Right renal pelvis (tissue), 4 donors: ENCODE results near the gene HNRNPL. TPM values are rescaled to one million over a fixed set of nuclear protein-coding genes. Genes with fewer than 3 reads are reported as not detected.
A peak's percentile ranks its signal among the peaks of the same experiment; 100 is the strongest.
"Not testable (repeated sequence)": the region's sequence is repeated elsewhere in the genome, so short reads cannot be mapped to it uniquely, and the experiment has no call there.

Source experiments
- DNase-seq, 4 donors: peaks; one replicate each; pipeline ENCODE4 v3.0.0-alpha.2; 2013; ENCODE audit warnings: low read depth in 4 of 4, low spot score in 3 of 4, missing footprints in 1 of 4
- polyA plus RNA-seq, 4 donors: library from polyadenylated mRNA; unstranded; fragments of 120-200 nt; gene quantifications; one replicate each; pipeline ENCODE4 v1.2.1, GENCODE V29; 2013; ENCODE audit not compliant: insufficient read length in 4 of 4

The HNRNPL gene
- polyA plus RNA-seq, 4 donors = 471 to 524 (median 503) TPM

DNA sequence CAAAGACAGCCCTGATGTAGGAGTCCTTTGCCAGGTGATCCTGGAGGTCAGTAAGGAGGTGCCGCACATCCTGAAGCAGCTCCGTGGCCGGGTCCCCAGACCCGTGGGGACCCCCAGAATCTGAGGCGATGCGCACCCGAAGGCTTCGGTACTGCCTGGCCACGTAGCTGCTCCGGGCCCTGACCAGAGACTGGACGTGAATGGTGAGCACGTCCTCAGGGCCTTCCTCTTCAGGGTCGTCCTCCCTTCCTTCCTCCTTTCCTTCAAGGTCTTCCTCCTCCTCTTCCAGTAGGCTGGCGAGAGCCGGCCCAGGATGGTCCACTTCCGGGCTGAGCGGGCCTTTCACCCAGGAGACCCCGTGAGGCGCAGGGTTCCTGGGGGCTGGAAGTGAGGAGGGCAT, 20.8 kb upstream of the HNRNPL start:
- no peak for DNase-seq

GRCh38 chr19:38869836-38870607, 20.2 kb upstream of the HNRNPL start:
- peak in 1 of 4 donors; percentile 59 for DNase-seq

DNA sequence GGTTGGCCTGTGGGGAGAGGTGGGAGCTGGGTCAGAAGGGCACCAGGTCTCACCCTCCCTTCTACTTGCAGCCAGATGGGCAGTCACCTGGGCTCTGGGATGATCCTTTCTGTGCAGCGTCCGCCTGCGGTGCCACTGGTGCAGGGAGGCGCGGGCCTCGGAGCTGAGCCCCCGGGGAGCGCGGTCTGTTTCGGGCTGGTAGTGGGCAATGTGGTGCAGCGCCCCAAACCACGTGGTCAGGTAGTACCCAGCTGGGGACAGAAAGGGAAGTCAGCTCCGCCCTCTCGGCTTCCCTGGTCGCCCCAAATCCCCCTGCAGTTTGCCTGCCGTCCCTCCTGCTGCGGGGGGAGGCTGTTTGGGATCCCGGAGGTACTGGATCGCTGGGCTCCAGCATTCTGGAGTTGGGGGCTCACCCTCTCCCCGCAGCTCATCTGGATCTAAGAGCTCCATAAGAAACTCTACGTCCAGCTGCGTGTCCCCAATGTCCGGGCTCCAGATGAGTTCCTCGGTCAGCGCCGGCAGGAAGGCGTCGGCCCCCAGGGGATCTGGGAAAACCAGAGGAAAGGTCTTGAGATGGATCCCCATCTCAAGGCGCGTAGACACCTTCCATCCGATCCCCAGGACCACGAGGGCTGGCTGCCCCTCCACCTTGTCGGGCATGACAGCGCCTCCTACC, 19.5 kb upstream of the HNRNPL start:
- no peak for DNase-seq

GRCh38 chr19:38868551-38868950, 18.8 kb upstream of the HNRNPL start:
- no peak for DNase-seq

DNA sequence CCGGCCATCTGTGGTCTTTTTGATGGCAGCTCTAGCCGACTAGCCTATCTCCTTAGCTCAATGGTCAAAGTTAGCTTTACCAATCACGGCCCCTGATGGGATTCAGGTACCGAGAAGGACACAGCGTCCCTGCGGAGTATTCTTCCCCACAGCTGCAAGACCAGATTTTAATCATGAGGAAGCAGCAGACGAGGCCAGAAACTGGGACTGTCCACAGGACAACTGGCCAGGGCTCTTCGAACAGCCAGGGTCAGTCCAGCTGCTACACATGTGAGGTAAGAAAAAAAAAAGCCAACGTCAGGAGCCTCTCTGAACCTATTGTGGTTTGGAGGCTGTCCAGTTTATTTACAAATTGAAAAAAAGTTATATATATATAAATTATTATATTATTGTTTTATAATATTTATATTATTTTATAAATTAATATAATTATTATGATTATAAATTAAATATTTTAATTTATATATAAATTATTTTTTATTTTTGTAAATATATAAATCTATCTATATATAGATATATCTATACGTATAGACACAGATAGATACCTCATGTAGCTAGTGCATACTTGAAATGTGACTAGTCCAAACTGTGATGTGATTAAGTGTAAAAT, 17.5 kb upstream of the HNRNPL start:
- no peak for DNase-seq

GRCh38 chr19:38862321-38863059, 12.7 kb upstream of the HNRNPL start:
- no peak for DNase-seq

DNA sequence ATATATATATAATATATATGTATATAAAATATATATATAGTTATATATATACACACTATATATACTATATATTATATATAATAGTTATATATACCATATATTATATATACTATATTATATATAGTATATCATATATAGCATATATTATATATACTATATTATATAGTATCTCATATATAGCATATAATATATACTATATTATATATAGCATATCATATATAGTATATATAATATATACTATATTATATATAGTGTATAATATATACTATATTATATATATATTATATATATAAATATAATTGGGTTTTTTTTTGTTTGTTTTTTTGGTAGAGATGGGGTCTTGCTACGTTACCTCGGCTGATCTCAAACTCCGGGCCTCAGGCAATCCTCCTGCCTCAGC, 11.6 kb upstream of the HNRNPL start:
- DNase-seq = no peak

DNA sequence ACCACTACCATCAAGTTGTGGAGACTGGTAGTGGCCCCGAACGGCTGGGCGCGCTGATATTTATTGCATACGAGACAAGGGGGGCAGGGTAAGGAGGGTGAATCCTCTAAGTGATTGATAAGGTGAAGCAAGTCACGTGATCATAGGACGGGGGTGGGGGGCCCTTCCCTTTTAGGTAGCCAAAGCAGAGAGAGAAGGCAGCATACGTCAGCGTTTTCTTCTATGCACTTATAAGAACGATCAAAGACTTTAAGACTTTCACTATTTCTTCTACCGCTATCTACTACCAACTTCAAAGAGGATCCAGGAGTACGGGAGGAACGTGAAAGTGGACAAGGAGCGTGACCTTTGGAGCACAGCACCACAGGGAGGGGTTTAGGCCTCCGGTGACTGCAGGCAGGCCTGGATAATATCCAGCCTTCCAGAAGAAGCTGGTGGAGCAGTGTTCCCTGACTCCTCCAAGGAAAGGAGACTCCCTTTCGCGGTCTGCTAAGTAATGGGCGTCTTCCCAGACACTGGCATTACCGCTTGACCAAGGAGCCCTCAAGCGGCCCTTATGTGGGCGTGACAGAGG, 9.9 kb upstream of the HNRNPL start:
- DNase-seq = not testable (repeated sequence)

GRCh38 chr19:38856813-38857212, 7.0 kb upstream of the HNRNPL start:
- no peak for DNase-seq

- DNase-seq = not testable (repeated sequence)
Observed at GRCh38 chr19:38855751-38856150, 6.0 kb upstream of the HNRNPL start.

DNA sequence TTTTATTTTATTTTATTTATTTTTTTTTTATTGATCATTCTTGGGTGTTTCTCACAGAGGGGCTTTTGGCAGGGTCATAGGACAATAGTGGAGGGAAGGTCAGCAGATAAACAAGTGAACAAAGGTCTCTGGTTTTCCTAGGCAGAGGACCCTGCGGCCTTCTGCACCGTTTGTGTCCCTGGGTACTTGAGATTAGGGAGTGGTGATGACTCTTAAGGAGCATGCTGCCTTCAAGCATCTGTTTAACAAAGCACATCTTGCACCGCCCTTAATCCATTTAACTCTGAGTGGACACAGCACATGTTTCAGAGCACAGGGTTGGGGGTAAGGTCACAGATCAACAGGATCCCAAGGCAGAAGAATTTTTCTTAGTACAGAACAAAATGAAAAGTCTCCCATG, 5.2 kb upstream of the HNRNPL start:
- not testable (repeated sequence) for DNase-seq

- DNase-seq = no peak
Observed at GRCh38 chr19:38853214-38853613, 3.4 kb upstream of the HNRNPL start.

GRCh38 chr19:38852231-38853044, 2.7 kb upstream of the HNRNPL start:
- no peak for DNase-seq

- peak in 2 of 4 donors; percentile 86 to 89 for DNase-seq
Observed at GRCh38 chr19:38851622-38852230, 1.9 kb upstream of the HNRNPL start.

DNA sequence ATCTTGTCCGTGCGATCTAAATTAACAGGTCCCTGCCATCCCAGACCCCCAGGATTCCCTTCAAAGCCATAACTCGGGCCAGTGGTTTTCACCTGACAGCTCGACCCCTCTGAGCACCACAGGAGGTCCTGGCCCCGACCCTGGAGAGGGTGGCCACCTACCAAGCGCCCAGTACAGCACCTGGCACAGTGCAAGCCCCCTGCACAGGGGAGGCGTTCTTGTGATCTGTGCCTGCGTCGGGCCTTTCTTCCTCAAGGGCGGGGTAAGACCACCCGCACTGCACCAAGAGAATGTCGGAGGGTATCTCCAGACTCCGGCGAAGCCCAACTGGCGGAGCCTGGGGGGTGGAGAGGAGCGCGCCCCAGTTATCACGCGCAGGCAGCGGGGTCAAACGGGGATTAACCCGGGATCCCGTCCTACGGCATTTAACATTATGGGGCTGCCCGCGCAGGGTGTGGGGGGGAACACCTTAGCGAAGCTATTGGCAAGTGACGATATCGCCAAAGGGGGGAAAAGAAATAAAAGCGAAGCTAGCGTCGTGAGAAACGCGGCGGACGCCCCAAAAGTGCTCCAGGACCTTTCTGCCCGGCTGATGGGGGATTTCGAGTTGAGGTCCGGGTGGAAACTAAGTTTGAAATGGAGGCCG, 1.3 kb upstream of the HNRNPL start:
- no peak for DNase-seq

DNA sequence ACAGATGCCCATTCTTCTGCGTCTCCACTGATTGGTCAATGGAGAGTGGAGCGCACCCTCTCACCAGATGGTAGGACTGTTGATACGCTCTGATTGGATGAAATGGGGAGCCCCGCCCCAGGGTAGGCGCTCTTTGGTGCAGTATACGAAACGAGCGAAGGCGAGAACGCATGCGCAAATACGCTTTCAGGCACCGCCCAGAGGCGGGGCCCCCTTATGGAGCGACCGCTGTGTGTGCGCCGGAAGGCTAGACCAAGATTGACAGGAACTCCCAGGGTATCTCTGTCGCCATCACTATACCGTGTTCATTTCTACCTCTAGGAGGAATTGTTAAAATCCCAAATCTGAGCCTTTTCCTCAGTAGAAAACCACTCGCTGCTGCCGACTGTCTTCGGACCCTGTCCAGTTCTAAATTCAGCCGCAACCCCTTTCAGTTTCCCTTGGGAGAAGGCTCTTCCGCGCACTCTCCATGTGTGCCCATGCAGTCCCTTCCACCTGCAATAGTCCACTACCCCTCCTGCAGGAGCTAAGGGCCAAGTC, 720 bp upstream of the HNRNPL start:
- peak in 2 of 4 donors; percentile 100 for DNase-seq

- DNase-seq = peak; percentile 92 to 94 (median 93)
Observed at GRCh38 chr19:38849147-38849859, 483 bp downstream of the HNRNPL start.
